Body of pancreas (tissue), 4 donors: ENCODE measurements around the gene EIF4E.

ENCODE experiments used
- POLR2A ChIP-seq, 3 donors: fragments of 450-650 bp; IDR thresholded peaks; one replicate each; pipeline ENCODE4 v1.6.1; 2016; ENCODE audit warnings: antibody characterized with exemption in 3 of 3, mild to moderate bottlenecking in 2 of 3
- TF ChIP-seq, protein P1 (sequence below), 7 experiments: fragments of 450-650 bp in 4 of 7; fragments of 200-600 bp in 3 of 7; sonication (generic) in 3 of 7; IDR thresholded peaks; one replicate each; pipeline ENCODE4 v1.5.1; 2016 to 2019; ENCODE audit warnings: antibody characterized with exemption in 7 of 7

DNA sequence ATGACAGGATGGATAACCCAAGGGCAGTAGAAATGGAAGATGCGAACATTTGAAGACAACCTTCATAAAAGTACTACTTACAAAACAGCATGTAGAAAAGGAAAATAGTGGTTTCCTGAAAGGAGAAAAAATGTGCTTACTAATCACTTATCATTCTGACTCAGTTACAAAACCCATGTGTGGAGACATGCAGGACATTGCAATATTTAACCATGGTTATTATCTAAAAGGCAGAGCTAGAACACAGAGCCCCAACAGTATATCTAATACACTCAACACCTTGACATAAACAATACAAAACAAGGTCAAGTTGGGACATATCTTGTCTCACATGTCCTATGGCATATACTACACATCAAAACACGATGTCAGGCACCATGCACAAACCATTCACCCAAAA is 55.9 kb downstream of the EIF4E start:
- TF ChIP-seq POLR2A (IDR thresholded peaks at IDR 0.05): no peak
- TF ChIP-seq, protein P1, sequence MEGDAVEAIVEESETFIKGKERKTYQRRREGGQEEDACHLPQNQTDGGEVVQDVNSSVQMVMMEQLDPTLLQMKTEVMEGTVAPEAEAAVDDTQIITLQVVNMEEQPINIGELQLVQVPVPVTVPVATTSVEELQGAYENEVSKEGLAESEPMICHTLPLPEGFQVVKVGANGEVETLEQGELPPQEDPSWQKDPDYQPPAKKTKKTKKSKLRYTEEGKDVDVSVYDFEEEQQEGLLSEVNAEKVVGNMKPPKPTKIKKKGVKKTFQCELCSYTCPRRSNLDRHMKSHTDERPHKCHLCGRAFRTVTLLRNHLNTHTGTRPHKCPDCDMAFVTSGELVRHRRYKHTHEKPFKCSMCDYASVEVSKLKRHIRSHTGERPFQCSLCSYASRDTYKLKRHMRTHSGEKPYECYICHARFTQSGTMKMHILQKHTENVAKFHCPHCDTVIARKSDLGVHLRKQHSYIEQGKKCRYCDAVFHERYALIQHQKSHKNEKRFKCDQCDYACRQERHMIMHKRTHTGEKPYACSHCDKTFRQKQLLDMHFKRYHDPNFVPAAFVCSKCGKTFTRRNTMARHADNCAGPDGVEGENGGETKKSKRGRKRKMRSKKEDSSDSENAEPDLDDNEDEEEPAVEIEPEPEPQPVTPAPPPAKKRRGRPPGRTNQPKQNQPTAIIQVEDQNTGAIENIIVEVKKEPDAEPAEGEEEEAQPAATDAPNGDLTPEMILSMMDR (IDR thresholded peaks at IDR 0.05): no peak
